Right atrium auricular region (tissue), 2 donors: ENCODE measurements around the gene MTMR12. TPM values are rescaled to one million over a fixed set of nuclear protein-coding genes. Genes with fewer than 3 reads are reported as not detected.
"Not testable (repeated sequence)": the region's sequence is repeated elsewhere in the genome, so short reads cannot be mapped to it uniquely, and the experiment has no call there.

Experiments used
- DNase-seq: peaks from one replicate; pipeline ENCODE4 v3.0.0-alpha.2; 2019; ENCODE audit warnings: low spot score
- H3K27ac ChIP-seq, 2 donors: fragments of 200-600 bp; sonication (generic); 1 replicate in 1 of 2; 2 replicates in 1 of 2; pipeline ENCODE4 v1.5.1; 2016 to 2019
- H3K27me3 ChIP-seq, 2 donors: fragments of 200-600 bp; sonication (generic); one replicate each; pipeline versions ENCODE4 v1.5.1 to v1.6.0; 2017 to 2019
- H3K36me3 ChIP-seq: fragments of 200-600 bp; sonication (generic); one replicate; pipeline ENCODE4 v1.5.1; 2016
- H3K4me1 ChIP-seq, 2 donors: fragments of 200-600 bp; sonication (generic); one replicate each; pipeline versions ENCODE4 v1.5.1 to v1.6.0; 2017 to 2019
- H3K4me3 ChIP-seq, 2 donors: fragments of 200-600 bp; sonication (generic); 1 replicate in 1 of 2; 2 replicates in 1 of 2; pipeline ENCODE4 v1.5.1; 2017 to 2019; ENCODE audit warnings: mild to moderate bottlenecking in 1 of 2, moderate library complexity in 1 of 2
- H3K9me3 ChIP-seq, 2 donors: fragments of 200-600 bp; sonication (generic); one replicate each; pipeline ENCODE4 v1.5.1; 2019
- total RNA-seq, 2 donors: library from RNA; depleted of rRNA; stranded (reverse); fragments of >200 nt; gene quantifications; one replicate each; pipeline ENCODE4 v1.1.0, GENCODE V29; 2016
- TF ChIP-seq, protein P1 (sequence below), 2 donors: fragments of 200-600 bp; sonication (generic); IDR thresholded peaks; one replicate each; pipeline ENCODE4 v1.5.1; 2019; ENCODE audit warnings: antibody characterized with exemption in 2 of 2

The MTMR12 gene
- total RNA-seq, 2 donors from 2014 or later, result 12.6 to 25.5 TPM

DNA sequence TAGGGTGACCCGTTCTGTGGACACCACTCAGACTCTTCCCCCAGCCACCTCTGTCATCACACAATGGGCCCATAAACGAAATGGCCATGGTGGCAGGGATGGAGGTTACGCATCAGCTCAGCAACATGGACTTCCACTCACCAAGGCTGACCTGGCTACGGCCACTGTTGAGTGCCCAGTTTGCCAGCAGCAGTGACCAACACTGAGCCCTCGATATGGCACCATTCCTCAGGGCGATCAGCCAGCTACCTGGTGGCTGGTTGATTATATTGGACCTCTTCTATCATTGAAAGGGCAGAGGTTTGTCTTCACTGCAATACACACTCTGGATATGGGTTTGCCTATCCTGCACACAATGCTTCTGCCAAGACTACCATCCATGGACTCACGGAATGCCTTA lies 21.1 kb downstream of the MTMR12 start:
- TF ChIP-seq, protein P1, sequence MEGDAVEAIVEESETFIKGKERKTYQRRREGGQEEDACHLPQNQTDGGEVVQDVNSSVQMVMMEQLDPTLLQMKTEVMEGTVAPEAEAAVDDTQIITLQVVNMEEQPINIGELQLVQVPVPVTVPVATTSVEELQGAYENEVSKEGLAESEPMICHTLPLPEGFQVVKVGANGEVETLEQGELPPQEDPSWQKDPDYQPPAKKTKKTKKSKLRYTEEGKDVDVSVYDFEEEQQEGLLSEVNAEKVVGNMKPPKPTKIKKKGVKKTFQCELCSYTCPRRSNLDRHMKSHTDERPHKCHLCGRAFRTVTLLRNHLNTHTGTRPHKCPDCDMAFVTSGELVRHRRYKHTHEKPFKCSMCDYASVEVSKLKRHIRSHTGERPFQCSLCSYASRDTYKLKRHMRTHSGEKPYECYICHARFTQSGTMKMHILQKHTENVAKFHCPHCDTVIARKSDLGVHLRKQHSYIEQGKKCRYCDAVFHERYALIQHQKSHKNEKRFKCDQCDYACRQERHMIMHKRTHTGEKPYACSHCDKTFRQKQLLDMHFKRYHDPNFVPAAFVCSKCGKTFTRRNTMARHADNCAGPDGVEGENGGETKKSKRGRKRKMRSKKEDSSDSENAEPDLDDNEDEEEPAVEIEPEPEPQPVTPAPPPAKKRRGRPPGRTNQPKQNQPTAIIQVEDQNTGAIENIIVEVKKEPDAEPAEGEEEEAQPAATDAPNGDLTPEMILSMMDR (IDR thresholded peaks at IDR 0.05), result no peak
- Histone ChIP-seq H3K27ac (no peak overlapping the region), H3K4me3 (no peak overlapping the region), H3K27me3 (no peaks in the 10 kb centered on the region), H3K36me3 (peaks cover 14% of the 10 kb centered on the region), H3K4me1 (peaks cover 0 to 29% of the 10 kb centered on the region in 2 donors), H3K9me3 (no peaks in the 10 kb centered on the region)
- no peak for DNase-seq

DNA sequence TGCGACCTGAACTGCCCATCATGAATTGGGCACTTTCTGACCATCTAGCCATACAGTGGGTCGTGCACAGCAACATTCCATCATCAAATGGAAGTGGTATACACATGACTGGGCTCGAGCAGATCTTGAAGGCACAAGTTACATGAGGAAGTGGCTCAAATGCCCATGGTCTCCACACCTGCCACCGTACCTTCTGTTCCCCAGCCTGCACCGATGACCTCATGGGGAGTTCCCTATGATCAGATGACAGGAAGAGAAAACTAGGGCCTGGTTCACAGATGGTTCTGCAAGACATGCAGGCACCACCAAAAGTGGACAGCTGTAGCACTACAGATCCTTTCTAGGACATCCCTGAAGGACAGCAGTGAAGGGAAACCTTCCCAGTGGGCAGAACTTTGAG lies 21.8 kb downstream of the MTMR12 start:
- Histone ChIP-seq H3K27me3 (no peaks in the 10 kb centered on the region), H3K4me1 (peaks cover 0 to 22% of the 10 kb centered on the region in 2 donors), H3K9me3 (no peaks in the 10 kb centered on the region), H3K36me3 (peaks cover 9% of the 10 kb centered on the region), H3K27ac (no peak overlapping the region), H3K4me3 (no peak overlapping the region)
- no peak for DNase-seq
- TF ChIP-seq, protein P1 (IDR thresholded peaks at IDR 0.05), result no peak

GRCh38 chr5:32290501-32290900 lies 22.2 kb downstream of the MTMR12 start:
- not testable (repeated sequence) for H3K27ac ChIP-seq, DNase-seq, H3K36me3 ChIP-seq, H3K27me3 ChIP-seq, H3K9me3 ChIP-seq, H3K4me3 ChIP-seq
- H3K4me1 ChIP-seq, result peaks cover 0 to 20% of the 10 kb centered on the region in 2 donors

DNA sequence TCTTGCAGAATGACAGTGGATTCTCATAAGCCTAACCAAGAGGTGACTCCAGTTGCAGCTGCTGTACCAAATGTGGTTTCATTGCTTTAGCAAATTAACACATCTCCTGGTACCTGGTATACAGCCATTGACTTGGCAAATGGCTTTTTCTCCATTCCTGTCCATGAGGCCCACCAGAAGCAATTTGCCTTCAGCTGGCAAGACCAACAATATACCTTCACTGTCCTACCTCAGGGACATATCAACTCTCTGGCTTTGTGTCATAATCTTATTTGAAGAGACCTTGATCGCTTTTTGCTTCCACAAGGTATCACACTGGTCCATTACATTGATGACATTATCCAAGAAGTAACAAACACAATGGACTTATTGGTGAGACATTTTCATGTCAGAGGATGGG lies 22.8 kb downstream of the MTMR12 start:
- H3K27ac ChIP-seq, DNase-seq, H3K27me3 ChIP-seq, H3K4me3 ChIP-seq, H3K36me3 ChIP-seq, H3K9me3 ChIP-seq: not testable (repeated sequence)
- H3K4me1 ChIP-seq, result peaks cover 0 to 17% of the 10 kb centered on the region in 2 donors

DNA sequence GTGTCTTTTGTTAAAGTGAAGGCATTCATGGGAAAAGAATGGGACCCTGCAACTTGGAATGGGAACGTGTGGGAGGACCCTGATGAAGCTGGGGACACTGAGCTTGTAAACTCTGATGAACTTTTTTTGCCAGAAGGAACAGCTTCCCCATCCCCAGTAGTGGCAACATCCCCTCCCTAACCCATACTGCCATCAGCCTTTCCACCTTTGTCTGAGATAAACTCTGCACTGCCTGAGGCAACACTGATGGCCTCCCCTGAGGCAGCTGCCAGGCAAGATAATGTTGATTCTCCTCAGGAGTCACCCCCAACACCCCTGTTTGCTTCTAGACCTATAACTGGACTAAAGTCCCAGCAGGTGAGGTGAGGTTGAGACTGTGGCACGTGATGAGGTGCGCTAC lies 24.6 kb downstream of the MTMR12 start:
- H3K27me3 ChIP-seq, H3K27ac ChIP-seq, DNase-seq, H3K4me3 ChIP-seq, H3K36me3 ChIP-seq, H3K9me3 ChIP-seq: not testable (repeated sequence)
- peaks cover 0 to 11% of the 10 kb centered on the region in 2 donors for H3K4me1 ChIP-seq

- not testable (repeated sequence) for H3K36me3 ChIP-seq
- H3K4me1 ChIP-seq, result peaks cover 0 to 11% of the 10 kb centered on the region in 2 donors
Measured at GRCh38 chr5:32287525-32287924, 25.2 kb downstream of the MTMR12 start.

DNA sequence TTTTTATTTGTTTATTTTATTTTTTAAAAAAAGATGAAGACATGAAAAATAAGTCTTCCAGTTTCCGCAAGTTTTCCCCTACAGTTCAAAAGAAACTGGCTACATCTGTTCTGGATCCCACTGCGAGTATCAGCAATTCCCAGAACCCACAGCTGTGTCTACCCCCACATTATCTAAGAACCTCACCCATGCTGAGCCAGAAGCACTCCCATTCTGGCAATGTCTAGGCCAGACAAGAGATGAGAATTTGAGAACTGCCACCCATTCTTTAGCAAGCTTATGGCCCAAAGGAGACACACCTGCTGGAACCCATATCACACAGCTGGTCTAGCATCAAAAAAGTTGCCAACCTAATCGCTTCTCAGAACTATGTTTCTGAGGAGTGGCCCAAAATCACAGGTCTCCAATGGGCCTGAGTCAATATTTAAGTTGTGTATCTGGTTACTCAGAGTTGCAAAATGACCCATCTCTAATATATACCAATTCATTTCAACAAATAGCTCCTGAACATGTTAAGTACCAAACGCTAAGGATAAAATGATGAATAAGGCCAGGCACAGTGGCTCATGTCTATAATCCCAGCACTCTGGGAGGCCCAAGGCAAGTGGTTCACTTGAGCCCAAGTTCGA lies 27.1 kb downstream of the MTMR12 start:
- Histone ChIP-seq H3K4me3 (no peak overlapping the region), H3K9me3 (no peaks in the 10 kb centered on the region), H3K27ac (no peak overlapping the region), H3K36me3 (no peaks in the 10 kb centered on the region), H3K27me3 (no peaks in the 10 kb centered on the region), H3K4me1 (peaks cover 0 to 11% of the 10 kb centered on the region in 2 donors)
- DNase-seq, result no peak
- TF ChIP-seq, protein P1 (IDR thresholded peaks at IDR 0.05), result no peak

More at GRCh38 chr5:32287525-32287924, 25.2 kb downstream of the MTMR12 start:
- H3K9me3 ChIP-seq, DNase-seq, H3K27me3 ChIP-seq, H3K27ac ChIP-seq, H3K4me3 ChIP-seq: not testable (repeated sequence)
